IMR-90 (cell line): Measurements from ENCODE around the gene MPC1. TPM values are rescaled to one million over a fixed set of nuclear protein-coding genes. Genes with fewer than 3 reads are reported as not detected.

ENCODE experiments used
- ATAC-seq: fragments of 200-7000 bp; cut with Tn5 transposase; 2 replicates; pipeline ENCODE4 v1.9.1; 2020; ENCODE audit warnings: low read depth, mild to moderate bottlenecking, moderate library complexity
- BruUV-seq: library from RNA; stranded (reverse); fragments of 400-500 nt; replicated peaks from 2 replicates; lab custom pipeline; 2021; lab: Mats Ljungman, UMichigan
- CTCF ChIA-PET: fragments of 300-600 bp; formaldehyde crosslinking; extraction: SDS; loops from one replicate; lab custom pipeline; 2021; ENCODE audit warnings: antibody characterized with exemption; lab: Yijun Ruan, JAX
- POLR2A ChIA-PET: fragments of 300-600 bp; sonication (Branson Sonifier 250); formaldehyde crosslinking; loops from one replicate; lab custom pipeline; 2022; ENCODE audit warnings: antibody characterized with exemption; ENCODE audit not compliant: unreplicated experiment; lab: Charles Lee
- DNase-seq: peaks from one replicate; pipeline ENCODE4 v3.0.0; 2013
- H2AFZ ChIP-seq: replicated peaks from 2 replicates; pipeline ENCODE3; 2013; ENCODE audit warnings: low read length, mild to moderate bottlenecking; ENCODE audit not compliant: poor library complexity
- H2AK5ac ChIP-seq: 2 replicates; pipeline ENCODE4 v1.6.1; 2013; ENCODE audit warnings: low read depth, low read length, inconsistent platforms
- H2AK9ac ChIP-seq: replicated peaks from 2 replicates; pipeline ENCODE3; 2013; ENCODE audit warnings: mild to moderate bottlenecking, low read depth, low read length, moderate library complexity; ENCODE audit not compliant: poor library complexity
- H2BK120ac ChIP-seq: 2 replicates; pipeline ENCODE4 v1.6.1; 2013; ENCODE audit warnings: low read depth, low read length, inconsistent platforms
- H2BK15ac ChIP-seq: 3 replicates; pipeline ENCODE4 v1.6.1; 2013; ENCODE audit warnings: low read depth, low read length, inconsistent platforms
- H2BK20ac ChIP-seq: 2 replicates; pipeline ENCODE4 v1.6.1; 2013; ENCODE audit warnings: low read depth, mild to moderate bottlenecking, inconsistent platforms, low read length, moderate library complexity
- H2BK5ac ChIP-seq: 2 replicates; pipeline ENCODE4 v1.6.1; 2013; ENCODE audit warnings: mild to moderate bottlenecking, low read depth, low read length, inconsistent platforms; ENCODE audit not compliant: poor library complexity, severe bottlenecking
- H3K14ac ChIP-seq: replicated peaks from 2 replicates; pipeline ENCODE4 v1.6.1; 2013; ENCODE audit warnings: low read depth, low read length, inconsistent platforms
- H3K18ac ChIP-seq: 2 replicates; pipeline ENCODE4 v1.6.1; 2013; ENCODE audit warnings: low read depth, low read length, control low read depth
- H3K23ac ChIP-seq: 2 replicates; pipeline ENCODE4 v1.6.1; 2013; ENCODE audit warnings: low read depth, low read length, inconsistent platforms
- H3K27ac ChIP-seq: 2 replicates; pipeline ENCODE4 v1.5.1; 2013; ENCODE audit warnings: mild to moderate bottlenecking, control low read depth, low read length; ENCODE audit not compliant: insufficient read depth
- H3K27me3 ChIP-seq: 2 replicates; pipeline ENCODE4 v1.6.1; 2013; ENCODE audit warnings: low read length; ENCODE audit not compliant: control insufficient read depth, insufficient read depth
- H3K36me3 ChIP-seq: 2 replicates; pipeline ENCODE4 v1.6.1; 2013; ENCODE audit warnings: low read length, mixed read lengths; ENCODE audit not compliant: control insufficient read depth, insufficient read depth
- H3K4ac ChIP-seq: 2 replicates; pipeline ENCODE4 v1.6.1; 2013; ENCODE audit warnings: low read depth, low read length, inconsistent platforms
- H3K4me1 ChIP-seq: 2 replicates; pipeline ENCODE4 v1.6.1; 2013; ENCODE audit warnings: low read length, mixed read lengths; ENCODE audit not compliant: control insufficient read depth, insufficient read depth
- H3K4me2 ChIP-seq: 2 replicates; pipeline ENCODE4 v1.6.1; 2013; ENCODE audit warnings: low read depth, mild to moderate bottlenecking, control low read depth, low read length, moderate library complexity
- H3K4me3 ChIP-seq: 2 replicates; pipeline ENCODE4 v1.5.1; 2013; ENCODE audit warnings: low read depth, mild to moderate bottlenecking, control low read depth, low read length, moderate library complexity; ENCODE audit not compliant: insufficient read depth
- H3K56ac ChIP-seq: 2 replicates; pipeline ENCODE4 v1.6.1; 2013; ENCODE audit warnings: low read length, inconsistent platforms; ENCODE audit not compliant: insufficient read depth; ENCODE audit errors: extremely low read depth
- H3K79me1 ChIP-seq, 2 experiments: 2 replicates each; pipeline ENCODE4 v1.6.1; 2013; ENCODE audit warnings: low read length in 2 of 2, inconsistent platforms in 1 of 2, low read depth in 1 of 2
- H3K9ac ChIP-seq: 2 replicates; pipeline ENCODE4 v1.6.1; 2013; ENCODE audit warnings: low read depth, low read length, control low read depth
- H3K9me1 ChIP-seq: 2 replicates; pipeline ENCODE4 v1.6.1; 2013; ENCODE audit warnings: low read length, inconsistent platforms; ENCODE audit not compliant: insufficient read depth
- H3K9me3 ChIP-seq: 2 replicates; pipeline ENCODE4 v1.6.1; 2013; ENCODE audit warnings: low read length; ENCODE audit not compliant: control insufficient read depth, insufficient read depth
- H4K20me1 ChIP-seq: 2 replicates; pipeline ENCODE4 v1.6.1; 2013; ENCODE audit warnings: low read length, inconsistent platforms; ENCODE audit not compliant: insufficient read depth
- H4K5ac ChIP-seq: 2 replicates; pipeline ENCODE4 v1.6.1; 2013; ENCODE audit warnings: mild to moderate bottlenecking, low read depth, low read length, control low read depth
- H4K8ac ChIP-seq, 2 experiments: 2 replicates each; pipeline ENCODE4 v1.6.1; 2013; ENCODE audit warnings: low read depth in 2 of 2, low read length in 2 of 2, control low read depth in 1 of 2, inconsistent platforms in 1 of 2
- H4K91ac ChIP-seq: 2 replicates; pipeline ENCODE4 v1.6.1; 2013; ENCODE audit warnings: low read depth, low read length, inconsistent platforms; ENCODE audit not compliant: insufficient read depth
- CEBPB ChIP-seq: IDR thresholded peaks from 2 replicates; pipeline ENCODE4 v1.6.1; 2012; ENCODE audit warnings: low read depth, low read length, improper control_type of control experiment
- CHD1 ChIP-seq: IDR thresholded peaks from 2 replicates; pipeline ENCODE4 v1.6.1; 2012; ENCODE audit warnings: low read depth, low read length, improper control_type of control experiment
- POLR2A ChIP-seq: IDR thresholded peaks from 2 replicates; pipeline ENCODE4 v1.6.1; 2012; ENCODE audit warnings: mild to moderate bottlenecking, low read depth, low read length
- RFX5 ChIP-seq: IDR thresholded peaks from 2 replicates; pipeline ENCODE4 v1.8.0; 2012; ENCODE audit warnings: low read depth, mild to moderate bottlenecking, low read length, moderate library complexity
- WGBS, 2 experiments: methylation state at CpG; one replicate each; pipeline versions ENCODE4 v1.1.5 to v1.1.7; 2013; ENCODE audit warnings: missing lambda C conversion rate in 2 of 2; ENCODE audit not compliant: insufficient read length in 1 of 2; ENCODE audit errors: extremely low coverage in 2 of 2; 5-methylcytosine and 5-hydroxymethylcytosine counted together
- dilution Hi-C: fragments of 300-500 bp; cut with HindIII; formaldehyde crosslinking; loops from one replicate; pipeline ENCODE4 v1.14.3; 2018; ENCODE audit warnings: low sequenced_read_pairs; ENCODE audit not compliant: unreplicated experiment
- in situ Hi-C: fragments of 300-500 bp; cut with MboI; formaldehyde crosslinking; loops from 3 replicates; pipeline ENCODE4 v1.14.3; 2019; ENCODE audit warnings: low sequenced_read_pairs, inconsistent platforms, mixed read lengths
- intact Hi-C: fragments of 100-400 bp; cut with micrococcal nuclease; formaldehyde crosslinking; loops from 2 replicates; pipeline ENCODE4 v1.10.0; 2022
- polyA plus RNA-seq, 3 experiments: library from polyadenylated mRNA; depleted of rRNA; stranded (reverse); fragments of >200 nt; gene quantifications; 2 replicates each; pipeline ENCODE4 v1.2.3, GENCODE V29; 2012; ENCODE audit warnings: low replicate concordance in 1 of 3
- total RNA-seq: library from RNA; depleted of rRNA; stranded (reverse); fragments of >200 nt; gene quantifications from 2 replicates; pipeline ENCODE4 v1.2.3, GENCODE V29; 2012
- TF ChIP-seq, protein P1 (sequence below): fragments of 150-350 bp; IDR thresholded peaks from 2 replicates; pipeline ENCODE4 v1.6.1; 2016; ENCODE audit warnings: low read depth, mild to moderate bottlenecking, low read length, moderate library complexity, borderline replicate concordance
- TF ChIP-seq, protein P2 (sequence below): conservative IDR thresholded peaks from 2 replicates; pipeline ENCODE4 v1.5.1; 2012; ENCODE audit warnings: mild to moderate bottlenecking, low read depth, low read length, improper control_type of control experiment

The MPC1 gene
- total and polyA plus RNA-seq, 2 of the 4 experiments (the other 2 are of a cell fraction), result 10.9 to 12.0 TPM

DNA sequence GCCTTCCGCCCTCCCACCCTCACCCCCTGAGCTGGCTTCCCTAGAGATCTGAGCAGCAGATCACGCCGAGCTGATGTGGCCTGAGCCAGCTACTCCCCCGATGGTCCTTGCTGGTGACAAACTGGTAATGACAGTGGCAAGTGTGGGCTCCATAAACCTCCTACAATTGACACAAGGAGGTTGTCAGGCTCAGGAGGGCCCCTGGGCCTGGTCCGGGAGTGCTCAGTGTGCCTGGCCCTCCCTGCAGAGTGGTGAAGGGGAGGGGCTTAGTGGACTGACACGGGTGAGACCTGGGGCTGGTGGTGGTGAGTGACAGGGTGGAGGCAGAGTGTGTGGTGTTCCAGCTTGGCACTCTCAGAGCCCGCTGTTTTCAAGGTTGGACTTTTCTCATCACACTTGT is 22.6 kb upstream of the MPC1 start:
- H3K18ac ChIP-seq, result no peak overlapping the region
- no peak overlapping the region for H4K91ac ChIP-seq
- no peak overlapping the region for H3K4ac ChIP-seq
- no peak overlapping the region for H3K23ac ChIP-seq
- H3K27ac ChIP-seq, result no peak overlapping the region
- no peak overlapping the region for H3K9ac ChIP-seq
- H3K9me1 ChIP-seq, result no peaks in the 10 kb centered on the region; the same call in 1 of the 2 replicates
- H2BK15ac ChIP-seq, result no peak overlapping the region
- TF ChIP-seq, protein P1, sequence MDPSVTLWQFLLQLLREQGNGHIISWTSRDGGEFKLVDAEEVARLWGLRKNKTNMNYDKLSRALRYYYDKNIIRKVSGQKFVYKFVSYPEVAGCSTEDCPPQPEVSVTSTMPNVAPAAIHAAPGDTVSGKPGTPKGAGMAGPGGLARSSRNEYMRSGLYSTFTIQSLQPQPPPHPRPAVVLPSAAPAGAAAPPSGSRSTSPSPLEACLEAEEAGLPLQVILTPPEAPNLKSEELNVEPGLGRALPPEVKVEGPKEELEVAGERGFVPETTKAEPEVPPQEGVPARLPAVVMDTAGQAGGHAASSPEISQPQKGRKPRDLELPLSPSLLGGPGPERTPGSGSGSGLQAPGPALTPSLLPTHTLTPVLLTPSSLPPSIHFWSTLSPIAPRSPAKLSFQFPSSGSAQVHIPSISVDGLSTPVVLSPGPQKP, result no peak
- TF ChIP-seq CHD1 (no peak), CEBPB (no peak), RFX5 (no peak), POLR2A (no peak)
- TF ChIP-seq, protein P2, sequence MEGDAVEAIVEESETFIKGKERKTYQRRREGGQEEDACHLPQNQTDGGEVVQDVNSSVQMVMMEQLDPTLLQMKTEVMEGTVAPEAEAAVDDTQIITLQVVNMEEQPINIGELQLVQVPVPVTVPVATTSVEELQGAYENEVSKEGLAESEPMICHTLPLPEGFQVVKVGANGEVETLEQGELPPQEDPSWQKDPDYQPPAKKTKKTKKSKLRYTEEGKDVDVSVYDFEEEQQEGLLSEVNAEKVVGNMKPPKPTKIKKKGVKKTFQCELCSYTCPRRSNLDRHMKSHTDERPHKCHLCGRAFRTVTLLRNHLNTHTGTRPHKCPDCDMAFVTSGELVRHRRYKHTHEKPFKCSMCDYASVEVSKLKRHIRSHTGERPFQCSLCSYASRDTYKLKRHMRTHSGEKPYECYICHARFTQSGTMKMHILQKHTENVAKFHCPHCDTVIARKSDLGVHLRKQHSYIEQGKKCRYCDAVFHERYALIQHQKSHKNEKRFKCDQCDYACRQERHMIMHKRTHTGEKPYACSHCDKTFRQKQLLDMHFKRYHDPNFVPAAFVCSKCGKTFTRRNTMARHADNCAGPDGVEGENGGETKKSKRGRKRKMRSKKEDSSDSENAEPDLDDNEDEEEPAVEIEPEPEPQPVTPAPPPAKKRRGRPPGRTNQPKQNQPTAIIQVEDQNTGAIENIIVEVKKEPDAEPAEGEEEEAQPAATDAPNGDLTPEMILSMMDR, result no peak
- no peak overlapping the region for H2BK120ac ChIP-seq
- in situ Hi-C loops (no loop called here), intact Hi-C loops (no loop called here), dilution Hi-C loops (no loop called here)
- no peak overlapping the region for H2AK9ac ChIP-seq
- ChIA-PET CTCF (no interaction called here), POLR2A (no interaction called here)
- H3K36me3 ChIP-seq, result peaks cover 5% of the 10 kb centered on the region; the same call in 1 of the 2 replicates
- H2BK20ac ChIP-seq, result no peak overlapping the region
- H4K8ac ChIP-seq, result no peak overlapping the region
- no peak overlapping the region for H3K4me3 ChIP-seq
- no peak overlapping the region for H2AK5ac ChIP-seq
- H3K56ac ChIP-seq, result no peak overlapping the region
- no peak for DNase-seq
- H4K20me1 ChIP-seq, result no peaks in the 10 kb centered on the region; the same call in none of the 2 replicates
- H3K9me3 ChIP-seq, result no peaks in the 10 kb centered on the region
- no peak for ATAC-seq
- no peak overlapping the region for H3K14ac ChIP-seq
- 14% methylated on average over 1 of the region's 7 CpGs; no CpG with 5 or more reads in 1 of the 2 experiments for WGBS, 2 experiments
- H3K4me2 ChIP-seq, result no peak overlapping the region
- H2AFZ ChIP-seq, result no peak overlapping the region
- no peaks in the 10 kb centered on the region for H3K27me3 ChIP-seq
- no TSS peak for BruUV-seq
- no peak overlapping the region for H4K5ac ChIP-seq
- no peaks in the 10 kb centered on the region for H3K79me1 ChIP-seq
- no peak overlapping the region for H2BK5ac ChIP-seq
- H3K4me1 ChIP-seq, result no peaks in the 10 kb centered on the region
